ENCODE data around the gene GRAP2.

- no peak for TF ChIP-seq CTCF (IDR thresholded peaks at IDR 0.05)
- TF ChIP-seq POLR2A (IDR thresholded peaks at IDR 0.05), result no peak
- TF ChIP-seq EP300 (IDR thresholded peaks at IDR 0.05), result no peak
- no peak for TF ChIP-seq POLR2AphosphoS5 (IDR thresholded peaks at IDR 0.05)
These were observed 29.7 kb upstream of the GRAP2 start for GRCh38 chr22:39871008-39871798.

Measured in gastroesophageal sphincter (tissue), 3 donors.